Breast epithelium (tissue), 4 donors: ENCODE measurements around the gene PSMD5. TPM values are rescaled to one million over a fixed set of nuclear protein-coding genes. Genes with fewer than 3 reads are reported as not detected.
A peak's percentile ranks its signal among the peaks of the same experiment; 100 is the strongest.

Experiments
- DNase-seq, 2 donors: peaks; one replicate each; pipeline ENCODE4 v3.0.0-alpha.2; 2019; ENCODE audit warnings: low spot score in 2 of 2
- H3K27ac ChIP-seq, 2 donors: fragments of 200-600 bp; sonication (generic) in 1 of 2; one replicate each; pipeline ENCODE4 v1.5.1; 2016 to 2019; ENCODE audit warnings: mild to moderate bottlenecking in 1 of 2
- H3K27me3 ChIP-seq, 2 donors: fragments of 200-600 bp; sonication (generic) in 1 of 2; one replicate each; pipeline versions ENCODE4 v1.5.1 to v1.6.0; 2017 to 2019; ENCODE audit warnings: control low read depth in 1 of 2, mild to moderate bottlenecking in 1 of 2
- H3K36me3 ChIP-seq: fragments of 200-600 bp; one replicate; pipeline ENCODE4 v1.5.1; 2019
- H3K4me1 ChIP-seq, 2 donors: fragments of 200-600 bp; sonication (generic); one replicate each; pipeline ENCODE4 v1.5.1; 2016 to 2019; ENCODE audit warnings: control low read depth in 1 of 2
- H3K4me3 ChIP-seq, 3 donors: fragments of 200-600 bp; sonication (generic); 1 replicate in 2 of 3; 2 replicates in 1 of 3; pipeline ENCODE4 v1.5.1; 2016 to 2019; ENCODE audit warnings: mild to moderate bottlenecking in 3 of 3, moderate library complexity in 2 of 3
- H3K9me3 ChIP-seq, 2 donors: fragments of 200-600 bp; sonication (generic) in 1 of 2; one replicate each; pipeline ENCODE4 v1.5.1; 2016 to 2019; ENCODE audit warnings: control low read depth in 1 of 2
- CTCF ChIP-seq, 3 donors: fragments of 450-650 bp; IDR thresholded peaks; one replicate each; pipeline ENCODE4 v1.5.1; 2016 to 2017; ENCODE audit warnings: antibody characterized with exemption in 3 of 3, mild to moderate bottlenecking in 3 of 3, moderate library complexity in 3 of 3
- POLR2A ChIP-seq: fragments of 450-650 bp; IDR thresholded peaks from one replicate; pipeline ENCODE4 v1.6.1; 2016; ENCODE audit warnings: antibody characterized with exemption, mild to moderate bottlenecking, moderate library complexity
- POLR2AphosphoS5 ChIP-seq, 3 donors: sonication (generic); formaldehyde crosslinking; IDR thresholded peaks; one replicate each; pipeline ENCODE4 v1.6.1; 2017; ENCODE audit warnings: antibody characterized with exemption in 3 of 3
- intact Hi-C: fragments of 100-400 bp; cut with DNase I; formaldehyde crosslinking; loops from one replicate; pipeline ENCODE4 v1.15.1; 2023; ENCODE audit warnings: low total_unique reads
- total RNA-seq, 3 donors: library from RNA; depleted of rRNA; stranded (reverse); fragments of >200 nt; gene quantifications; one replicate each; pipeline ENCODE4 v1.1.0, GENCODE V29; 2016

PSMD5 gene
- total RNA-seq, 3 donors from 2014 or later, result 48.3 to 54.1 (median 50.3) TPM

- Histone ChIP-seq H3K9me3 (no peaks in the 10 kb centered on the region), H3K36me3 (no peaks in the 10 kb centered on the region), H3K27ac (no peak overlapping the region), H3K4me3 (no peak overlapping the region), H3K4me1 (no peaks in the 10 kb centered on the region), H3K27me3 (no peaks in the 10 kb centered on the region)
- intact Hi-C loops, result no loop called here
- TF ChIP-seq POLR2AphosphoS5 (IDR thresholded peaks at IDR 0.05), result no peak
- no peak for TF ChIP-seq CTCF (IDR thresholded peaks at IDR 0.05)
- no peak for TF ChIP-seq POLR2A
- no peak for DNase-seq
Observed at GRCh38 chr9:120889606-120890271, 47.0 kb upstream of the PSMD5 start.

- TF ChIP-seq POLR2A, result no peak
- TF ChIP-seq POLR2AphosphoS5 (IDR thresholded peaks at IDR 0.05), result no peak
- TF ChIP-seq CTCF (IDR thresholded peaks at IDR 0.05), result no peak
- H3K27ac ChIP-seq, result no peak overlapping the region
- no peaks in the 10 kb centered on the region for H3K9me3 ChIP-seq
- no peaks in the 10 kb centered on the region for H3K4me1 ChIP-seq
- no peaks in the 10 kb centered on the region for H3K27me3 ChIP-seq
- H3K4me3 ChIP-seq, result no peak overlapping the region
- intact Hi-C loops, result no loop called here
- DNase-seq, result no peak
- H3K36me3 ChIP-seq, result no peaks in the 10 kb centered on the region
Observed at GRCh38 chr9:120888626-120889025, 45.9 kb upstream of the PSMD5 start.

GRCh38 chr9:120886490-120886967 lies 43.8 kb upstream of the PSMD5 start:
- TF ChIP-seq CTCF (IDR thresholded peaks at IDR 0.05) (no peak), POLR2A (no peak), POLR2AphosphoS5 (IDR thresholded peaks at IDR 0.05) (no peak)
- Histone ChIP-seq H3K4me3 (no peak overlapping the region), H3K4me1 (no peaks in the 10 kb centered on the region), H3K27ac (no peak overlapping the region), H3K9me3 (no peaks in the 10 kb centered on the region), H3K27me3 (no peaks in the 10 kb centered on the region), H3K36me3 (no peaks in the 10 kb centered on the region)
- DNase-seq, result no peak
- intact Hi-C loops, result no loop called here

GRCh38 chr9:120885958-120886357 lies 43.2 kb upstream of the PSMD5 start:
- Histone ChIP-seq H3K4me3 (no peak overlapping the region), H3K9me3 (no peaks in the 10 kb centered on the region), H3K36me3 (no peaks in the 10 kb centered on the region), H3K27ac (peak overlapping the region in 1 of 2 donors; percentile 17), H3K27me3 (no peaks in the 10 kb centered on the region), H3K4me1 (no peaks in the 10 kb centered on the region)
- intact Hi-C loops, result no loop called here
- DNase-seq, result no peak
- TF ChIP-seq POLR2A (no peak), CTCF (IDR thresholded peaks at IDR 0.05) (no peak), POLR2AphosphoS5 (IDR thresholded peaks at IDR 0.05) (no peak)

GRCh38 chr9:120885457-120885856 lies 42.7 kb upstream of the PSMD5 start:
- H3K9me3 ChIP-seq, result no peaks in the 10 kb centered on the region
- DNase-seq, result no peak
- H3K4me1 ChIP-seq, result no peaks in the 10 kb centered on the region
- H3K4me3 ChIP-seq, result no peak overlapping the region
- TF ChIP-seq POLR2AphosphoS5 (IDR thresholded peaks at IDR 0.05) (no peak), POLR2A (no peak)
- H3K27ac ChIP-seq, result no peak overlapping the region
- H3K36me3 ChIP-seq, result no peaks in the 10 kb centered on the region
- H3K27me3 ChIP-seq, result no peaks in the 10 kb centered on the region
- intact Hi-C loops, result no loop called here
